Suprapubic skin (tissue), 4 donors: ENCODE data around the gene LBHD2.

ENCODE experiments used
- CTCF ChIP-seq, 2 donors: fragments of 200-600 bp in 1 of 2; fragments of 450-650 bp in 1 of 2; sonication (generic) in 1 of 2; IDR thresholded peaks; one replicate each; pipeline ENCODE4 v1.5.1; 2016 to 2019; ENCODE audit warnings: antibody characterized with exemption in 2 of 2, mild to moderate bottlenecking in 1 of 2, moderate library complexity in 1 of 2
- EP300 ChIP-seq: sonication (generic); formaldehyde crosslinking; IDR thresholded peaks from one replicate; pipeline ENCODE4 v1.6.1; 2017; ENCODE audit warnings: antibody characterized with exemption
- POLR2A ChIP-seq, 2 donors: fragments of 450-650 bp; IDR thresholded peaks; one replicate each; pipeline ENCODE4 v1.6.1; 2017; ENCODE audit warnings: antibody characterized with exemption in 2 of 2, mild to moderate bottlenecking in 2 of 2, moderate library complexity in 2 of 2
- POLR2AphosphoS5 ChIP-seq, 3 donors: sonication (generic); formaldehyde crosslinking; IDR thresholded peaks; one replicate each; pipeline ENCODE4 v1.6.1; 2017; ENCODE audit warnings: antibody characterized with exemption in 3 of 3

DNA sequence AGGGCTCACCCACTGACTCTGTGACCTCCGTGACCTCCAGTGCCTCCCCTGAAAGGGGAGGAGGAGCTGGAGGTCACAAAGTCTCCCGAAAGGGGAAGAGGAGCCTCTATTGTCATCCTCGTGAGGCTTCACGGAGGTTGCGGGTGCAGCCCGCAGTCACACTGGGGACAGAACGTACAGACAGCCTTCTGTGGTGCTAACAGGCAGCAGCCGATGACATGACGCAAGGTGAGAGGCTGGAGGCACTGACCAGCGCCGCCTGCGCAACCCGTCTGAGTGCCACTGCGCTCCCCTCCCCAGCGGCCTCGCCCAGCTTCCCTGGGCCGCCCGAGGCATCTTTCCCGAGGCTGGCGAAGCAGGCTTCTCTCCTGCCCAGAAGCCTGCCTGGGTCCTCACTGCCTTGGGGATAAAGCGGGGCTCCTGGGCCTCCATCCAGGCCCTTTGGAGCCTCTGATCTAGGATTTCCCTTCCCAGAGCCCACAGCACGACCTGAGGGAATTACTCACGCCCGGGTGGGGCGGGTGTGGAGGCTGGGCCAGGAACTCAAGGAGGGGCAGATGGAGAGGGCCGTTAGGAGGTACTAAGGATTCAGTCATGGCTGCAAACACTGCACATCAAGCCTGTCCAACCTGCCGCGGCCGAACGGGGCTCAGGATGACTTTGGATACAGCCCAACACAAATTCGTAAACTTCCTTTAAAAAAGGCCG lies 12.3 kb upstream of the LBHD2 start:
- TF ChIP-seq CTCF (IDR thresholded peaks at IDR 0.05) (no peak), POLR2AphosphoS5 (IDR thresholded peaks at IDR 0.05) (no peak), POLR2A (IDR thresholded peaks at IDR 0.05) (no peak), EP300 (no peak)
